AG04450 (cell line): ENCODE measurements around the gene TANC1. TPM values are rescaled to one million over a fixed set of nuclear protein-coding genes. Genes with fewer than 3 reads are reported as not detected.

Source experiments
- CTCF ChIA-PET: fragments of 300-600, 350-600 bp; formaldehyde crosslinking; extraction: SDS; loops from one replicate; lab custom pipeline; 2022; ENCODE audit warnings: antibody characterized with exemption, inconsistent platforms; lab: Charles Lee
- POLR2A ChIA-PET: fragments of 350-600 bp; formaldehyde crosslinking; extraction: SDS; loops from one replicate; lab custom pipeline; 2021; ENCODE audit warnings: antibody characterized with exemption, inconsistent platforms; lab: Yijun Ruan, JAX
- DNase-seq: peaks from one replicate; pipeline ENCODE4 v3.0.0-alpha.2; 2011; ENCODE audit warnings: low read depth, low spot score
- H3K27ac ChIP-seq: one replicate; pipeline ENCODE4 v1.5.1; 2012; ENCODE audit warnings: low read depth, low read length, control low read depth
- H3K27me3 ChIP-seq: one replicate; pipeline ENCODE4 v1.6.0; 2012; ENCODE audit warnings: low read length; ENCODE audit not compliant: control insufficient read depth, insufficient read depth
- H3K4me3 ChIP-seq: 2 replicates; pipeline ENCODE4 v1.5.1; 2011; ENCODE audit warnings: mild to moderate bottlenecking, low read depth, low read length, control low read depth
- H3K9me3 ChIP-seq: 2 replicates; pipeline ENCODE4 v1.5.1; 2012; ENCODE audit warnings: low read length; ENCODE audit not compliant: control insufficient read depth, insufficient read depth
- polyA plus RNA-seq: library from polyadenylated mRNA; depleted of rRNA; stranded (reverse); fragments of >200 nt; gene quantifications from 2 replicates; pipeline ENCODE4 v1.2.3, GENCODE V29; 2011
- TF ChIP-seq, protein P1 (sequence below): IDR thresholded peaks from 2 replicates; pipeline ENCODE4 v1.5.1; 2011; ENCODE audit warnings: low read depth, low read length, control low read depth, inconsistent platforms

The TANC1 gene
- polyA plus RNA-seq, 1 experiment, result 28.0 TPM

GRCh38 chr2:159186462-159186861 is 218.0 kb downstream of the TANC1 start:
- ChIA-PET CTCF (no interaction called here), POLR2A (no interaction called here)

DNA sequence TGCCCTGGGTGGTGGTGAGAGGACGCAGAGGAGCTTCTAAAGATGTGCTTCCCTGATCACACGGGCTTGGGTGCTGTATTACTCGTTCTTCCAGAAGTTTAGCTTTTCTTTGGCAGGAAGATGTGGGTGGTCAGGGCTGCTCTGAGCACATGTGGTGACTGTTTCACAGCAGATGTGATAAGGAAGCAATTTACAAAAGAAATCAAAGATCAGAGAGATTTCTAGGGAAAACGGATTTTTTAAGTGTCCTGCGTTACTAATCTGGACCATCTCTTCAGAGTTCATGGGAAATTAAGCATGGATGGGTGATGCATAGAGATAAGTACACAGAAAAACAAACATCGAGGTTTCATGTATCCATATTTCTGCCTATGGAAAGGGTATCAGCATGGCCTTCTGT is 218.7 kb downstream of the TANC1 start:
- no peak overlapping the region for H3K27ac ChIP-seq
- no peaks in the 10 kb centered on the region for H3K9me3 ChIP-seq
- ChIA-PET CTCF (no interaction called here), POLR2A (no interaction called here)
- H3K27me3 ChIP-seq, result no peaks in the 10 kb centered on the region
- no peak for DNase-seq
- H3K4me3 ChIP-seq, result no peak overlapping the region
- TF ChIP-seq, protein P1, sequence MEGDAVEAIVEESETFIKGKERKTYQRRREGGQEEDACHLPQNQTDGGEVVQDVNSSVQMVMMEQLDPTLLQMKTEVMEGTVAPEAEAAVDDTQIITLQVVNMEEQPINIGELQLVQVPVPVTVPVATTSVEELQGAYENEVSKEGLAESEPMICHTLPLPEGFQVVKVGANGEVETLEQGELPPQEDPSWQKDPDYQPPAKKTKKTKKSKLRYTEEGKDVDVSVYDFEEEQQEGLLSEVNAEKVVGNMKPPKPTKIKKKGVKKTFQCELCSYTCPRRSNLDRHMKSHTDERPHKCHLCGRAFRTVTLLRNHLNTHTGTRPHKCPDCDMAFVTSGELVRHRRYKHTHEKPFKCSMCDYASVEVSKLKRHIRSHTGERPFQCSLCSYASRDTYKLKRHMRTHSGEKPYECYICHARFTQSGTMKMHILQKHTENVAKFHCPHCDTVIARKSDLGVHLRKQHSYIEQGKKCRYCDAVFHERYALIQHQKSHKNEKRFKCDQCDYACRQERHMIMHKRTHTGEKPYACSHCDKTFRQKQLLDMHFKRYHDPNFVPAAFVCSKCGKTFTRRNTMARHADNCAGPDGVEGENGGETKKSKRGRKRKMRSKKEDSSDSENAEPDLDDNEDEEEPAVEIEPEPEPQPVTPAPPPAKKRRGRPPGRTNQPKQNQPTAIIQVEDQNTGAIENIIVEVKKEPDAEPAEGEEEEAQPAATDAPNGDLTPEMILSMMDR, result no peak

More at GRCh38 chr2:159186462-159186861, 218.0 kb downstream of the TANC1 start:
- DNase-seq, result no peak
- no peak overlapping the region for H3K4me3 ChIP-seq
- H3K27me3 ChIP-seq, result no peaks in the 10 kb centered on the region
- TF ChIP-seq, protein P1, result no peak
- H3K9me3 ChIP-seq, result no peaks in the 10 kb centered on the region
- H3K27ac ChIP-seq, result no peak overlapping the region

DNA sequence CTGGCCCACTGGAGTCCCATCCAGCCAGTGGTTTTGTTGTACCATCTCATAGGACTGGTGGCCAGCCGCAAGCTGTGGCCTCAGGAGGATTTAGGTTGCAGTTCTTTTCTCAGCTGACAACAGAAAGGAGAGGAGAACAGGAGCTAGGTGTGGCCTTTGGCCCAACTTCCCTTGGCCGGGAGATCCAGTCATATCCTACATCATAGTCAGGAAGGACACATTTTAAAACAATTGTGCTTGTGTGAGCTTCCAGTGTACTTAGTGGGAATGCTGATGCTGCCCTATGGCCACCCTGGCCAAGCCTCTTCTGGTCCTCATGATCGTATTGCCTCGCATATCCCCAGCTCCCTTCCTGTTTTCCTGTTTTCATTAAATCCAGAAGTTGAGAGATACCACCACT is 220.0 kb downstream of the TANC1 start:
- CTCF ChIA-PET, result interaction anchor here (1.1 kb wide), 1 partner anchor 70 kb away, joined by 4 read pairs; no protein-coding TSS in a partner anchor
- Histone ChIP-seq H3K4me3 (no peak overlapping the region), H3K27me3 (no peaks in the 10 kb centered on the region), H3K27ac (no peak overlapping the region), H3K9me3 (no peaks in the 10 kb centered on the region)
- TF ChIP-seq, protein P1, result no peak
- POLR2A ChIA-PET, result no interaction called here
- no peak for DNase-seq

- no peak for DNase-seq
- POLR2A ChIA-PET, result no interaction called here
These were observed 224.0 kb downstream of the TANC1 start for GRCh38 chr2:159192371-159192918.

GRCh38 chr2:159193791-159194190 is 225.4 kb downstream of the TANC1 start:
- H3K27ac ChIP-seq, result no peak overlapping the region
- DNase-seq, result no peak
- no peak overlapping the region for H3K4me3 ChIP-seq
- POLR2A ChIA-PET, result no interaction called here
- no peaks in the 10 kb centered on the region for H3K9me3 ChIP-seq
- CTCF ChIA-PET, result interaction anchor here (0.7 kb wide), 1 partner anchor 17 kb away, joined by 3 read pairs; no protein-coding TSS in a partner anchor
- TF ChIP-seq, protein P1, result no peak
- no peaks in the 10 kb centered on the region for H3K27me3 ChIP-seq

More at GRCh38 chr2:159192371-159192918, 224.0 kb downstream of the TANC1 start:
- Histone ChIP-seq H3K27me3 (no peaks in the 10 kb centered on the region), H3K4me3 (no peak overlapping the region), H3K9me3 (no peaks in the 10 kb centered on the region), H3K27ac (no peak overlapping the region)
- TF ChIP-seq, protein P1, result no peak
- CTCF ChIA-PET, result no interaction called here
